A549 treated with Mapracorat at 1 μM for 4 hours (cell line): ENCODE results near the gene MMP10. TPM values are rescaled to one million over a fixed set of nuclear protein-coding genes. Genes with fewer than 3 reads are reported as not detected.

Experiments used
- total RNA-seq: library from RNA; stranded (reverse); fragments of 200-300 nt; extraction: Qiagen RNA extraction; gene quantifications from 5 replicates; pipeline ENCODE4 v1.2.3, GENCODE V29; 2022

The MMP10 gene
- 0.60 to 1.1 TPM (median 0.91 TPM) in 5 replicates for total RNA-seq

DNA sequence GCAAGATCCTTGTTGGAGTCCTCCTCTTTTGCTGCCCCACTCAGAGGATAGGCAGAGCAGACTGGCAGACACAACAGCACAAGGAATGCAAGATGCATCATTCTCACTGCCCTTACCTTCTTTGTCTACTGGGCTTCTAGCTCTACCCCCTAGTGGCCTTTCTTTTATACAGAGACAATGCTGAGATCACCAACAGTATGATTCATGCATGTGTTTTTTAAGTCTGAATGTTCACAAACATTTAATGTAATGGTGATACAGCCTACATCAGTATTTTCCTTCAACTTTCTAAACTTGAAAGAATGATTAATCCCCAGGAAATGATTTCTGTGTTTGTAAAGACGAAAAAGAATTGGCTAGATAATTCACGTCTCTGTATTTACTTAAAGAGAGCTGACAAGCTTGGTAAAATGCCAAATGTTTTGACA, at the start of gene MMP10:
MMP10 (minus strand) TSS at position 138 of the 428 bp plus-strand sequence; CDS start at position 101, 37 bp downstream.

DNA sequence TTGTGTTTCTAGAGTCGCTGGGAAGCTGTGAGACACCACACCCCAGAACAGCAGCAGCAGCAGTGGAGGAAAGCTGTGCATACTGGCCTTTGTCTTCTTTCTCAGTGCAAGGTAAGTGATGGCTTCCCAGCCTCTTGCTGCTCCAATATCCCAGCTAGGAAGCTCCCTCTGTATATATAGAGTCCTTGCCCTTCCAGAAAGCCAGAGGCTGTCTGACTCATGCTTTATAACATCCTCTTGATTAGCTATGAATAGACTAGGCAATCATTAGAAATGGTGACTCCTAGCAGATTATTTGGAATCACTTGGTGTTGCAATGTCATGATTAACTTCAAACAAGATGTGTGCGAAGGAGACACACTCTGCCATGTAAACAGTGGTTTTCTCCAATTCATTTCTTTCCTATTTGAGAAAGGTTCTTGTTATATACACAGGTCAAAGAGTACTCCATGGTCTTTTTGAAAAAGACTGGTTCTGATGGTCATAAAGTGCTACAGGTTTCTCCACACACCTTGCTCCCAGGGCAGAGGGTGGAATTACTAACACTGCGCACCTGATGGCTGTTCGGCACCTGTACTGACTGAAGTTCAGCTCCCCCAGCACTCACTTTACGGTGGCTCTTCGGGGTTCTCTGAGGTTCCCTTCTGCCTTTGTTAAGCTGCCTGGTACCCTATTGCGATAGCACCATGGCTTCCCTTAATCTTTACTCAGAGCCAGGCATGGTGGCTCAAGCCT, 17.8 kb upstream of the MMP10 start, which contains the start of gene MMP1:
MMP1 (minus strand) TSS at position 149 of the 735 bp plus-strand sequence; CDS start at position 81, 68 bp downstream.

DNA sequence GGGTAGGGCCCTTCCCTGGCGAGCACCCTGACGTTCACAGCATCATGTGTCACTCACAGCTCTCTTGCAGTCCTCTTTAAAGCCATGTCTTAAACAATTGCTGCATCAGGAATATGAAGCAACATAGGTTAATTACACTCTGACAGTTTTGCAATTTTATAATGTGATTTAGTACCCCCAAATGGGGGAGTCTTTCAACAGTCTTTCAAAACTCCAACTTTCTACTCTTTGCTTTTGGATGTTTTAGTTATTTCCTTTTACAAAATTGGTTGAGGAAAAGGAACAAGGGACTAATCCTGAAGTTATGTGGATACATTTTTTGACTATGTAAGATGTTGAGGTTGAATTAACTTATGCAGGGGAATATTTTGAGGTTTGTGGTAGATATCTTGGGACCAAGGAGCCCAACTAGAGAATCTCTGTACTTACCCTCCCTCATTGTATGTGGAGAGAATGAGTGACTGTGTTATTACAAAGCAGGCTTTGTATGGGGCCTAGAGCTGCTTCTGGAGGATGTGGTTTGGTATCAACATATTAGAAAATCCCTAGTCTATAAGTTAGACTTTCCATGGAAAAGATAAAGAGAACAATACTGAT, 55.4 kb downstream of the MMP10 start, which contains the start of gene MMP8:
MMP8 (minus strand) TSS at position 51 of the 597 bp plus-strand sequence. CDS start 99 bp downstream, outside the sequence.

Other genes with a start within 250 kb of the MMP10 start
- 21.9 to 32.0 TPM (median 23.4 TPM) in 5 replicates for gene MMP7, start 249.9 kb downstream of the MMP10 start, total RNA-seq
- not detected in 5 replicates for gene MMP20, start 155.3 kb downstream of the MMP10 start, total RNA-seq
- gene MMP27, start 74.9 kb downstream of the MMP10 start, total RNA-seq, result not detected in 5 replicates
- not detected in 5 replicates for gene MMP8, start 55.7 kb downstream of the MMP10 start, total RNA-seq
- gene MMP1, start 17.5 kb upstream of the MMP10 start, total RNA-seq, result 0.42 to 1.1 TPM (median 0.79 TPM) in 5 replicates
- gene MMP3, start 63.0 kb upstream of the MMP10 start, total RNA-seq, result 0.13 to 0.48 TPM in 2 of 5 replicates, not detected in the others
- gene MMP12, start 94.4 kb upstream of the MMP10 start, total RNA-seq, result 0.07 to 0.11 TPM (median 0.10 TPM) in 4 of 5 replicates, not detected in the other
- gene MMP13, start 175.1 kb upstream of the MMP10 start, total RNA-seq, result not detected in 5 replicates